K562 treated with DMSO at 1 percent for 48 hours (cell line): ENCODE results near the gene SLC39A1. TPM values are rescaled to one million over a fixed set of nuclear protein-coding genes. Genes with fewer than 3 reads are reported as not detected.

Experiments used
- total RNA-seq: library from RNA; unstranded; fragments of 300-600 nt; gene quantifications from 2 replicates; pipeline ENCODE4 v1.2.3, GENCODE V29; 2022; ENCODE audit warnings: low replicate concordance; ENCODE audit errors: extremely low read depth

The SLC39A1 gene
- total RNA-seq, result not detected in 2 replicates

GRCh38 chr1:153963030-153963849 lies at the start of gene SLC39A1:
TSS of gene SLC39A1 (minus strand) at chr1:153963537. CDS start at chr1:153962715, 822 bp downstream.

GRCh38 chr1:153990468-153991150 lies 27.3 kb upstream of the SLC39A1 start, which contains the start of gene RPS27:
TSS of gene RPS27 (plus strand) at chr1:153990762. CDS start at chr1:153990797, 35 bp downstream.

GRCh38 chr1:153985941-153986761 lies 22.8 kb upstream of the SLC39A1 start, which contains the start of gene RAB13:
TSS of gene RAB13 (minus strand) at chr1:153986339. CDS start at chr1:153986236, 103 bp downstream.

GRCh38 chr1:153977250-153978240 lies 14.2 kb upstream of the SLC39A1 start, which contains the start of gene JTB:
TSS of gene JTB (minus strand) at chr1:153977674. CDS start at chr1:153977252, 422 bp downstream.

GRCh38 chr1:153967107-153967999 lies 4.0 kb upstream of the SLC39A1 start, which contains the start of gene CREB3L4:
TSS of gene CREB3L4 (plus strand) at chr1:153967902. CDS start at chr1:153968526, 624 bp downstream.

GRCh38 chr1:153958111-153958960 lies 5.0 kb downstream of the SLC39A1 start, which contains the start of gene CRTC2:
TSS of gene CRTC2 (minus strand) at chr1:153958612. CDS start at chr1:153958497, 115 bp downstream.

GRCh38 chr1:153946622-153947241 lies 16.6 kb downstream of the SLC39A1 start, which contains the start of gene DENND4B:
TSS of gene DENND4B (minus strand) at chr1:153946718. CDS start at chr1:153944374, 2,344 bp downstream.

GRCh38 chr1:153922972-153923925 lies 40.1 kb downstream of the SLC39A1 start, which contains the start of gene GATAD2B:
TSS of gene GATAD2B (minus strand) at chr1:153922972. CDS start at chr1:153828347, 94,625 bp downstream.

Other genes with a start within 250 kb of the SLC39A1 start
- gene INTS3, start 235.5 kb downstream of the SLC39A1 start, total RNA-seq, result not detected in 2 replicates
- not detected in 2 replicates for gene SLC27A3, start 188.1 kb downstream of the SLC39A1 start, total RNA-seq
- not detected in 2 replicates for gene GATAD2B, start 40.6 kb downstream of the SLC39A1 start, total RNA-seq
- not detected in 2 replicates for gene DENND4B, start 16.8 kb downstream of the SLC39A1 start, total RNA-seq
- not detected in 2 replicates for gene CRTC2, start 4.9 kb downstream of the SLC39A1 start, total RNA-seq
- gene CREB3L4, start 4.4 kb upstream of the SLC39A1 start, total RNA-seq, result not detected in 2 replicates
- gene JTB, start 14.1 kb upstream of the SLC39A1 start, total RNA-seq, result not detected in 2 replicates
- not detected in 2 replicates for gene RAB13, start 22.8 kb upstream of the SLC39A1 start, total RNA-seq
- gene RPS27, start 27.2 kb upstream of the SLC39A1 start, total RNA-seq, result not detected in 2 replicates
- not detected in 2 replicates for gene NUP210L, start 191.5 kb upstream of the SLC39A1 start, total RNA-seq
- 253 TPM in 1 of 2 replicates, not detected in the other for gene TPM3, start 228.6 kb upstream of the SLC39A1 start, total RNA-seq
- gene CFAP141, start 242.8 kb upstream of the SLC39A1 start, total RNA-seq, result not detected in 2 replicates